GM19023 (cell line): ENCODE results near the gene SYNE2.

Source experiments
- ATAC-seq: cut with Tn5 transposase; IDR thresholded peaks from one replicate; pipeline ENCODE4 v1.9.1; 2021; ENCODE audit warnings: mild to moderate bottlenecking, moderate library complexity; ENCODE audit not compliant: unreplicated experiment

SYNE2 gene

DNA sequence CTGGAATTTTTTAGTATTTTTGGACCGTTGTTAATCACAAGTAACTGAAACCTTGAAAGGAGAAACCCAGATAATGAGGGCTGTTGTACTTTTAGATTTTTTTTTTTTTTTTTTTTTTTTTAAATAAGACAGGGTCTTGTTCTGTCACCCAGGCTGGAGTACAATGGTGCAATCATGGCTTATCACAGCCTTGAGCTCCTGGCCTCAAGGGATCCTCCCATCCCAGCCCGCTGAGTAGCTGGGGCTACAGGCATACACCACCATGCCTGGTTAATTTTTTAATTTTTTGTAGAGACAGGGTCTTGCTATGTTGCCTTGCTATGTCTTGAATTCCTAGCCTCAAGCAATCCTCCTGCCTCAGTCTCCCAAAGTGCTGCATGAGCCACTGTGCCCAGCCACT, 211.6 kb downstream of the SYNE2 start:
- no peak for ATAC-seq

- no peak for ATAC-seq
Measured at GRCh38 chr14:64069634-64070359, 217.0 kb downstream of the SYNE2 start.

- ATAC-seq, result no peak
Measured at GRCh38 chr14:64074961-64075612, 222.3 kb downstream of the SYNE2 start.

GRCh38 chr14:64075613-64076005, 222.8 kb downstream of the SYNE2 start:
- ATAC-seq, result no peak

DNA sequence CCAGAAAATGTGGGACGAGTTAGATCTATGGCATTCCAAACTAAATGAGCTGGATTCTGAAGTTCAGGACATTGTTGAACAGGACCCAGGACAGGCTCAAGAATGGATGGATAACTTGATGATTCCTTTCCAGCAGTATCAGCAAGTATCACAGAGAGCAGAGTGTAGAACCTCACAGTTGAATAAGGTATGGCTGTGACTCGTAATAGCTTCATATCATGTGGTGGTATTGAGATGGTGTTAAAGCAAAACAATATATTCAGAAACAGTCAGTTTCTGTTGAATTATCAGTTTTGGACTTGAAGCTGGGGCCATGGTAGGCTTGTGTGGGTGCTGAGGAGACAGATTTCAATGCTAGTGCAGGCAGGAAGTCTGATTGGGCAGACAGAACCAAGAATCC, 227.6 kb downstream of the SYNE2 start:
- ATAC-seq, result no peak

DNA sequence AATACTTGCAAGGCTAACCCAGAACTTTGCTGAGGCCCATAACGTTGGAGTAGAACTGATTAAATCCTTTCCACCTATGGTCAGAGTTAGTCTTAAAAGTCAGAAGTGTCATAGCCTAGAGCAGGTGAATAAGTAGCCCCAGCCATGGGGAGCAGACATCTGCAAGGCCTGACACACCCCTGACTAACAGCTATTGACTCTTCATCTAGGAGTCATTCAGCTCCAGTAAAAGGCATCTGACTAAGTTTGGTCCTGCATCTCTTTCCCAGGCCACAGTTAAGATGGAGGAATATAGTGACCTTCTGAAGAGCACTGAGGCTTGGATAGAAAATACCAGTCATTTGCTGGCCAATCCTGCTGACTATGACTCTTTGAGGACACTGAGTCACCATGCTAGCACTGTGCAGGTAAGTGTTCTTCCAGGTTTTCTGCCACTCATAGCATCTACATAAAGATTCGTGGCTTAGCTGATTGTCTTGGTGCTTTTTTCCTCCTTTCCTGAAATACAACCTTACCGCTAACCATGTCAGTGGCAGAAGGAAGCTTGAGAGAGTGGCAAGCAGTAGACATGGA, 228.5 kb downstream of the SYNE2 start:
- ATAC-seq, result no peak

GRCh38 chr14:64082837-64083236, 230.0 kb downstream of the SYNE2 start:
- ATAC-seq, result no peak

DNA sequence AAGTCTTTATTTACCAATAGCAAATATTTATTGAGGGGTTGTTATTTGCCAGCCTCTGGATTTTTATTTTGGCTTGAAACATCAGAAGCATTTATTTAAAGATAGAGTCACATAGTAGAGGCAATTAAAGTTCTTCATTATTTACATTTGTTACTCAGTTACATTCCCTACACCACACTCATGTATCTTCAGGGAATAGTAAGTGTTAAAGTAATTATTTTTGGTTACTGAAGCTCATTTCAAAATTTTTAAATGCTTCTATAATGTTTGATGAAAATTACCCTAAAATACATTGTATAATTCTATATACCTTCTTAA, 235.8 kb downstream of the SYNE2 start:
- no peak for ATAC-seq

- no peak for ATAC-seq
Measured at GRCh38 chr14:64089920-64090319, 237.1 kb downstream of the SYNE2 start.

- no peak for ATAC-seq
Measured at GRCh38 chr14:64091217-64091616, 238.4 kb downstream of the SYNE2 start.

- ATAC-seq, result no peak
Measured at GRCh38 chr14:64092338-64092737, 239.5 kb downstream of the SYNE2 start.

GRCh38 chr14:64092940-64093339, 240.1 kb downstream of the SYNE2 start:
- ATAC-seq, result no peak

DNA sequence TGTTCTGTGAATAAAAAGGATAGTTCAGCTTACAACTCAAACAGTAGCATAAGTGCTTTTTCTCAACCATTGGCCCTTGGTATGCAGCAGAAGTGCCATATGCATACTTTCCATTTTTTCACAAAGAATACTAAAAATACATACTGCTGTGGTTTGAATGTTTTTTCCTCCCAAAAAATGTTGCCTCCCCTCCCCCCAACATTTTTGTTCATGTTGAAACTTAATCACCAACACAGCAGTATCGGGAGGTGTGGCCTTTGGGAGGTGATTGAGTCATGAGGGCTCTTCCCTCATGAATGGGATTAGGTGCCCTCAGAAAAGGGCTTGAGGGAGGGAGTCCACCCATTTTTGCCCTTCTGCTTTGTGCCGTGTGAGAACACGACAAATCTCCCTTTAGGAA, 242.8 kb downstream of the SYNE2 start:
- no peak for ATAC-seq

DNA sequence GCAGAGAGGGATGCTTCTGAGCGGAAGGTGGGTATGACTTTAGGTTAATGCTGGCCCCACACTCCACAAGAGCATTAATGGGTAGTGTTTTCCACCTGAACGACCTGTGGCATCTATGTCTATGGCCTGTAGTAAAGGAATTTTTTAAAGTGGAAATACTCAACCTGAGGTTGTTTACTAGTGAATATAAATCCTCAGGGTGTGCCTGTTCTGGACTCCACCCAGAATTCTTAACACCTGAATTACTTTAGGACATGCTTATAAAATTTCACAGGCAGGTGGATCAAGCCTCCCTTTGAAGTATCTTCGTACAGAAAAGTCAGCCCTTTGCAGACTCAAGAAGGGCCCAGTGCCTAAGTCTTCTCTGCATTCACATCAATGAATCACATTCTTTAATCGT, 245.3 kb downstream of the SYNE2 start:
- no peak for ATAC-seq

DNA sequence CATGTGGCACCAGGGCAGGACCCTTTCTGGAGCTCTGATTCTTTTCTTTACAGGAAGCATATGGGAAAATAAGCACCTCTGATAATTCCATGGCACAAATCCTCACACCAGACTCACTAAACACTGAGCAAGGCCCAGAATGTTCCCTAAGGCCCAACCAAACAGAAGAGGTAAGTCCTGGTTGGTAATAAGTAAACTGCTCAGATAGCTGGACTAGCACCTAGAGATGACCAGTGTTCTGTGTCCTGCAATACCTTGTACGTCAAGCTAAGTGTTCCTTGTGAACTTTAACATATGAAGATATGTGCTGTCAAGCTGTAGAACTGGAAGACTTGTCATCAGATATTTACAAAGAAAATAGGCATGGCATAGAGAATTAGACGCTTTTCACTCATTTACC, 254.6 kb downstream of the SYNE2 start:
- no peak for ATAC-seq

GRCh38 chr14:64109819-64110554, 257.2 kb downstream of the SYNE2 start:
- ATAC-seq, result no peak

GRCh38 chr14:64110802-64111201, 258.0 kb downstream of the SYNE2 start:
- no peak for ATAC-seq

DNA sequence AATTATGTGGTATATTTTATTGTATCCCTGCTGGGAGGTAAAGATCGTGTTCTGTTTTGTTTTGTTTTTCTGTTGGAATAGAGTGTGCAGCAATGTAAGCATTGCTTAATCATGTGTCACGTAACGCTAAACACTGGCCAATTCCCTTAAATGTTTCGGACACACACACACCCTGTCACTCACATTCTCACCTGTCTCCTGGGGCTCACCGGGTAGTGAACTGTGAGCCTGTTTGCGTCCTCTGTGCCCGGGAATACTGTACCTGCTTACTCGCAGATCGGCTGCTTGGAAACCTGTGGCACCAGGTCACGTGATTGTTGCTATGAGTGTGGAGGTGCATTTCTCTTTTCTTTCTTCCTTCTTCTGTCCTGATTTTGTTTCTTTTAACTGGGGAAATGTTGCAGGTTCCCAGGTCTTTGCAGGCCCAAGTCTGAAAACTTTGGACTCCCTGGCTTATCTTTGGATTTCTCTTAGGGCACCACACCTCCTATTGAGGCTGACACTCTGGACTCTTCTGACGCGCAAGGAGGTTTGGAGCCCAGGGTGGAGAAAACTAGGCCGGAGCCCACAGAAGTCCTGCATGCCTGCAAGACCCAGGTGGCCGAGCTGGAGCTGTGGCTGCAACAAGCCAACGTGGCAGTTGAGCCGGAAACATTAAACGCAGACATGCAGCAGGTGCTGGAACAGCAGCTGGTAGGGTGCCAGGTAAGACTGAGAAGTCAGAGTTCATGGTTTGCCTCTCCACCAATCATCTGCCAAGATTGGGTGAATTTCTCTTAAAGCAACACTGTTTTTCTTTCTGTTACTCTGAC, 260.3 kb downstream of the SYNE2 start:
- ATAC-seq, result no peak

- ATAC-seq, result no peak
Measured at GRCh38 chr14:64114166-64114565, 261.4 kb downstream of the SYNE2 start.

GRCh38 chr14:64114796-64115195, 262.0 kb downstream of the SYNE2 start:
- ATAC-seq, result no peak

GRCh38 chr14:64115401-64115800, 262.6 kb downstream of the SYNE2 start:
- no peak for ATAC-seq
